WTC11 (cell line): Measurements from ENCODE around the gene CCL7.

Experiments used
- CREB1 ChIP-seq: sonication (generic); formaldehyde crosslinking; IDR thresholded peaks from 2 replicates; pipeline ENCODE4 v1.8.0; 2023; ENCODE audit warnings: mild to moderate bottlenecking, missing genetic modification reagents
- FOXK1 ChIP-seq: sonication (generic); formaldehyde crosslinking; IDR thresholded peaks from 2 replicates; pipeline ENCODE4 v1.8.0; 2022; ENCODE audit warnings: mild to moderate bottlenecking, moderate library complexity, missing genetic modification reagents
- JUN ChIP-seq: sonication (generic); formaldehyde crosslinking; IDR thresholded peaks from 2 replicates; pipeline ENCODE4 v1.8.0; 2023; ENCODE audit warnings: mild to moderate bottlenecking, missing genetic modification reagents
- SMAD3 ChIP-seq: sonication (generic); formaldehyde crosslinking; IDR thresholded peaks from 2 replicates; pipeline ENCODE4 v1.8.0; 2022; ENCODE audit warnings: missing genetic modification reagents, mild to moderate bottlenecking, borderline replicate concordance
- SOX15 ChIP-seq: fragments of 250-450 bp; sonication (Bioruptor Pico); IDR thresholded peaks from 2 replicates; pipeline ENCODE4 v1.9.0; 2021; ENCODE audit warnings: mild to moderate bottlenecking
- TEAD4 ChIP-seq: sonication (generic); formaldehyde crosslinking; IDR thresholded peaks from 2 replicates; pipeline ENCODE4 v1.8.0; 2022; ENCODE audit warnings: mild to moderate bottlenecking, missing genetic modification reagents
- TP53 ChIP-seq: sonication (generic); formaldehyde crosslinking; IDR thresholded peaks from 2 replicates; pipeline ENCODE4 v1.8.1; 2023; ENCODE audit warnings: mild to moderate bottlenecking, missing genetic modification reagents
- ZNF416 ChIP-seq: fragments of 250-450 bp; sonication (Bioruptor Pico); IDR thresholded peaks from 2 replicates; pipeline ENCODE4 v1.9.0; 2021; ENCODE audit warnings: mild to moderate bottlenecking, inconsistent platforms
- ZNF423 ChIP-seq: fragments of 250-450 bp; sonication (Bioruptor Pico); IDR thresholded peaks from 2 replicates; pipeline ENCODE4 v2.1.2; 2022; ENCODE audit warnings: mild to moderate bottlenecking, moderate library complexity
- TF ChIP-seq, protein P1 (sequence below): sonication (generic); formaldehyde crosslinking; IDR thresholded peaks from 2 replicates; pipeline ENCODE4 v1.8.0; 2022; ENCODE audit warnings: mild to moderate bottlenecking, missing genetic modification reagents
- TF ChIP-seq, protein P2 (sequence below): fragments of 200-600 bp; IDR thresholded peaks from 2 replicates; pipeline ENCODE4 v1.8.0; 2022; ENCODE audit warnings: antibody characterized with exemption
- TF ChIP-seq, protein P3 (sequence below): sonication (generic); formaldehyde crosslinking; IDR thresholded peaks from 2 replicates; pipeline ENCODE4 v1.8.1; 2023; ENCODE audit warnings: mild to moderate bottlenecking, missing genetic modification reagents, moderate library complexity
- TF ChIP-seq, protein P4 (sequence below): sonication (generic); formaldehyde crosslinking; IDR thresholded peaks from 2 replicates; pipeline ENCODE4 v1.8.1; 2022; ENCODE audit warnings: mild to moderate bottlenecking, missing genetic modification reagents, moderate library complexity, borderline replicate concordance

DNA sequence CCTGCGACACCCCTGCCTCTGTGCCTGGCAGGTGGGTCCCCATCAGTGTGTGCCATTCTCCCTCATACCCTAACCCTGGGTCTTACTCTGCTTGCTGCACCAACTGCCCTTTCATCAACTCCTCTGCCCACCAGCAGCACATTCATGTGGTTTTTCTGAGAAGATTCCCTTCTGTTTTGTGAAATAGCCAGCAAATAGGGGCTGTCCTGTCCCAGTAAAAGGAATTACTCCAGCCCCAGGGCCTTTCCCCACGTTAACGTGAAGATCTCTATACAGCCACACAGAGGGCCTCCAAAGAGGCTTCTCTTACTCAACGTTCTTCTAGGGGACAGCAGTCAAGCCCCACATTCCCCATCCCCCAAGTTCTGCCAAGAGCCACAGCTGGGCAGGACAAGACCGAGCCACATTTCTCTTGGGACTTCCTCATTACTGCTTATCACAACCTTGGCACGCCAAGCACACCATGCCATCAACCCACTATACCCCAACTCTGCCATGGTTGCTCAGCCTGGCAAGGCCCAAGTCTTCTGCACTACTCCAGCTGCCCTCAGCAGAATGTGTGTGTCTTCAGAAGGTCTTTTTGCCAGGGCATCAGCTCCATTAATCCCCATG lies 33.6 kb upstream of the CCL7 start:
- TF ChIP-seq, protein P1, sequence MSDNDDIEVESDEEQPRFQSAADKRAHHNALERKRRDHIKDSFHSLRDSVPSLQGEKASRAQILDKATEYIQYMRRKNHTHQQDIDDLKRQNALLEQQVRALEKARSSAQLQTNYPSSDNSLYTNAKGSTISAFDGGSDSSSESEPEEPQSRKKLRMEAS (CRISPR knock-in tag): no peak
- no peak for TF ChIP-seq ZNF423 (CRISPR knock-in tag)
- TF ChIP-seq TEAD4 (CRISPR knock-in tag): no peak
- TF ChIP-seq, protein P2, sequence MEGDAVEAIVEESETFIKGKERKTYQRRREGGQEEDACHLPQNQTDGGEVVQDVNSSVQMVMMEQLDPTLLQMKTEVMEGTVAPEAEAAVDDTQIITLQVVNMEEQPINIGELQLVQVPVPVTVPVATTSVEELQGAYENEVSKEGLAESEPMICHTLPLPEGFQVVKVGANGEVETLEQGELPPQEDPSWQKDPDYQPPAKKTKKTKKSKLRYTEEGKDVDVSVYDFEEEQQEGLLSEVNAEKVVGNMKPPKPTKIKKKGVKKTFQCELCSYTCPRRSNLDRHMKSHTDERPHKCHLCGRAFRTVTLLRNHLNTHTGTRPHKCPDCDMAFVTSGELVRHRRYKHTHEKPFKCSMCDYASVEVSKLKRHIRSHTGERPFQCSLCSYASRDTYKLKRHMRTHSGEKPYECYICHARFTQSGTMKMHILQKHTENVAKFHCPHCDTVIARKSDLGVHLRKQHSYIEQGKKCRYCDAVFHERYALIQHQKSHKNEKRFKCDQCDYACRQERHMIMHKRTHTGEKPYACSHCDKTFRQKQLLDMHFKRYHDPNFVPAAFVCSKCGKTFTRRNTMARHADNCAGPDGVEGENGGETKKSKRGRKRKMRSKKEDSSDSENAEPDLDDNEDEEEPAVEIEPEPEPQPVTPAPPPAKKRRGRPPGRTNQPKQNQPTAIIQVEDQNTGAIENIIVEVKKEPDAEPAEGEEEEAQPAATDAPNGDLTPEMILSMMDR: no peak
- no peak for TF ChIP-seq FOXK1
- no peak for TF ChIP-seq SOX15 (CRISPR knock-in tag)
- TF ChIP-seq, protein P3, sequence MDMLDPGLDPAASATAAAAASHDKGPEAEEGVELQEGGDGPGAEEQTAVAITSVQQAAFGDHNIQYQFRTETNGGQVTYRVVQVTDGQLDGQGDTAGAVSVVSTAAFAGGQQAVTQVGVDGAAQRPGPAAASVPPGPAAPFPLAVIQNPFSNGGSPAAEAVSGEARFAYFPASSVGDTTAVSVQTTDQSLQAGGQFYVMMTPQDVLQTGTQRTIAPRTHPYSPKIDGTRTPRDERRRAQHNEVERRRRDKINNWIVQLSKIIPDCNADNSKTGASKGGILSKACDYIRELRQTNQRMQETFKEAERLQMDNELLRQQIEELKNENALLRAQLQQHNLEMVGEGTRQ (CRISPR knock-in tag): no peak
- TF ChIP-seq JUN (CRISPR knock-in tag): no peak
- TF ChIP-seq ZNF416 (CRISPR knock-in tag): no peak
- TF ChIP-seq, protein P4, sequence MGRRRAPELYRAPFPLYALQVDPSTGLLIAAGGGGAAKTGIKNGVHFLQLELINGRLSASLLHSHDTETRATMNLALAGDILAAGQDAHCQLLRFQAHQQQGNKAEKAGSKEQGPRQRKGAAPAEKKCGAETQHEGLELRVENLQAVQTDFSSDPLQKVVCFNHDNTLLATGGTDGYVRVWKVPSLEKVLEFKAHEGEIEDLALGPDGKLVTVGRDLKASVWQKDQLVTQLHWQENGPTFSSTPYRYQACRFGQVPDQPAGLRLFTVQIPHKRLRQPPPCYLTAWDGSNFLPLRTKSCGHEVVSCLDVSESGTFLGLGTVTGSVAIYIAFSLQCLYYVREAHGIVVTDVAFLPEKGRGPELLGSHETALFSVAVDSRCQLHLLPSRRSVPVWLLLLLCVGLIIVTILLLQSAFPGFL: no peak
- TF ChIP-seq SMAD3: no peak
- no peak for TF ChIP-seq TP53
- TF ChIP-seq CREB1 (CRISPR knock-in tag): no peak
